SK-N-SH (cell line): ENCODE data around the gene FAM131C. TPM values are rescaled to one million over a fixed set of nuclear protein-coding genes. Genes with fewer than 3 reads are reported as not detected.

Experiments used
- CTCF ChIA-PET: fragments of 300-600, 350-600 bp; formaldehyde crosslinking; extraction: SDS; loops from one replicate; lab custom pipeline; 2021; lab: Yijun Ruan, JAX
- POLR2A ChIA-PET: fragments of 350-600 bp; sonication (Branson Sonifier 250); formaldehyde crosslinking; extraction: SDS; loops from one replicate; lab custom pipeline; 2020; ENCODE audit warnings: antibody characterized with exemption, inconsistent platforms; lab: Yijun Ruan, JAX
- DNase-seq: peaks from one replicate; pipeline ENCODE4 v3.0.0; 2012
- H2AFZ ChIP-seq: fragments of 200-600 bp; sonication (generic); 2 replicates; pipeline ENCODE4 v1.8.1; 2016; ENCODE audit warnings: antibody characterized with exemption, mild to moderate bottlenecking, low read depth
- H3F3A ChIP-seq: fragments of 200-600 bp; sonication (generic); replicated peaks from 2 replicates; pipeline ENCODE3; 2016; ENCODE audit warnings: antibody characterized with exemption, mild to moderate bottlenecking; ENCODE audit not compliant: insufficient read depth
- H3K27ac ChIP-seq, 2 experiments: fragments of 200-500 bp in 1 of 2; fragments of 200-600 bp in 1 of 2; sonication (Bioruptor generic) in 1 of 2; sonication (generic), shearing (Covaris generic) in 1 of 2; 2 replicates each; pipeline versions ENCODE4 v1.5.1 to v1.6.1; 2014 to 2016; ENCODE audit warnings: low read depth in 2 of 2, inconsistent platforms in 1 of 2, low read length in 1 of 2, mild to moderate bottlenecking in 1 of 2, mixed read lengths in 1 of 2
- H3K27me3 ChIP-seq: fragments of 200-600 bp; sonication (generic), shearing (Covaris generic); 2 replicates; pipeline ENCODE4 v1.6.1; 2016; ENCODE audit warnings: mixed run types; ENCODE audit not compliant: insufficient read depth
- H3K36me3 ChIP-seq, 2 experiments: fragments of 200-500 bp in 1 of 2; fragments of 200-600 bp in 1 of 2; sonication (Bioruptor generic) in 1 of 2; sonication (generic) in 1 of 2; replicated peaks in 1 of 2; 2 replicates each; pipeline versions ENCODE3 to v1.5.1; 2014 to 2016; ENCODE audit warnings: low read length in 1 of 2, mild to moderate bottlenecking in 1 of 2; ENCODE audit not compliant: insufficient read depth in 2 of 2, control insufficient read depth in 1 of 2
- H3K4me1 ChIP-seq, 2 experiments: fragments of 200-500 bp in 1 of 2; fragments of 200-600 bp in 1 of 2; sonication (Bioruptor generic) in 1 of 2; sonication (generic), shearing (Covaris generic) in 1 of 2; 2 replicates each; pipeline versions ENCODE4 v1.5.1 to v1.6.1; 2014 to 2016; ENCODE audit warnings: low read depth in 1 of 2, low read length in 1 of 2, mixed run types in 1 of 2; ENCODE audit not compliant: insufficient read depth in 2 of 2, control insufficient read depth in 1 of 2
- H3K4me2 ChIP-seq: fragments of 200-600 bp; sonication (generic), shearing (Covaris generic); 2 replicates; pipeline ENCODE4 v1.6.1; 2017; ENCODE audit warnings: mixed run types
- H3K4me3 ChIP-seq, 2 experiments: fragments of 200-500 bp in 1 of 2; fragments of 200-600 bp in 1 of 2; sonication (Bioruptor generic) in 1 of 2; sonication (generic), shearing (Covaris generic) in 1 of 2; 2 replicates each; pipeline versions ENCODE4 v1.5.1 to v1.8.1; 2014 to 2016; ENCODE audit warnings: low read depth in 2 of 2, inconsistent platforms in 1 of 2, low read length in 1 of 2, mild to moderate bottlenecking in 1 of 2, mixed read lengths in 1 of 2, moderate library complexity in 1 of 2
- H3K79me2 ChIP-seq: fragments of 200-600 bp; sonication (generic); 2 replicates; pipeline ENCODE4 v1.8.1; 2017; ENCODE audit warnings: mild to moderate bottlenecking; ENCODE audit not compliant: insufficient read depth
- H3K9ac ChIP-seq: fragments of 200-600 bp; sonication (generic); 2 replicates; pipeline ENCODE4 v1.6.1; 2017; ENCODE audit warnings: mixed run types
- H3K9me2 ChIP-seq: fragments of 200-600 bp; sonication (generic); 2 replicates; pipeline ENCODE4 v1.6.1; 2017; ENCODE audit warnings: mixed run types
- H3K9me3 ChIP-seq: fragments of 200-600 bp; sonication (generic); 2 replicates; pipeline ENCODE4 v1.6.1; 2017; ENCODE audit warnings: mixed run types, mild to moderate bottlenecking, moderate library complexity
- H4K20me1 ChIP-seq: fragments of 200-600 bp; sonication (generic); 2 replicates; pipeline ENCODE4 v1.6.1; 2017; ENCODE audit warnings: mild to moderate bottlenecking, mixed run types; ENCODE audit not compliant: insufficient read depth
- ELF1 ChIP-seq: IDR thresholded peaks from 2 replicates; pipeline ENCODE4 v1.4.0; 2012
- FOSL2 ChIP-seq: IDR thresholded peaks from 2 replicates; pipeline ENCODE4 v1.4.0; 2012; ENCODE audit warnings: low read depth, mild to moderate bottlenecking, moderate library complexity, borderline replicate concordance
- FOXJ3 ChIP-seq: sonication (generic); formaldehyde crosslinking; IDR thresholded peaks from 2 replicates; pipeline ENCODE4 v1.5.1; 2020; ENCODE audit warnings: mild to moderate bottlenecking, missing genetic modification reagents
- FOXM1 ChIP-seq: IDR thresholded peaks from 2 replicates; pipeline ENCODE4 v1.4.0; 2012; ENCODE audit warnings: low read depth, mild to moderate bottlenecking
- GABPA ChIP-seq: IDR thresholded peaks from 2 replicates; pipeline ENCODE4 v1.4.0; 2012; ENCODE audit warnings: low read depth, mild to moderate bottlenecking
- IRF3 ChIP-seq: fragments of 150-350 bp; IDR thresholded peaks from 2 replicates; pipeline ENCODE4 v1.6.1; 2016; ENCODE audit warnings: mild to moderate bottlenecking, low read depth, low read length
- JUND ChIP-seq: IDR thresholded peaks from 2 replicates; pipeline ENCODE4 v1.4.0; 2012
- MEF2A ChIP-seq: IDR thresholded peaks from 2 replicates; pipeline ENCODE4 v1.4.0; 2012; ENCODE audit warnings: low read depth, borderline replicate concordance
- NFIC ChIP-seq: IDR thresholded peaks from 2 replicates; pipeline ENCODE4 v1.4.0; 2012; ENCODE audit warnings: borderline replicate concordance
- RCOR1 ChIP-seq: fragments of 150-350 bp; IDR thresholded peaks from 2 replicates; pipeline ENCODE4 v1.6.1; 2017; ENCODE audit warnings: antibody characterized with exemption, low read length
- RXRA ChIP-seq: IDR thresholded peaks from 2 replicates; pipeline ENCODE4 v1.4.0; 2012; ENCODE audit warnings: low read depth, mild to moderate bottlenecking, borderline replicate concordance
- TCF12 ChIP-seq: IDR thresholded peaks from 2 replicates; pipeline ENCODE4 v1.4.0; 2012
- TEAD4 ChIP-seq: IDR thresholded peaks from 2 replicates; pipeline ENCODE4 v1.4.0; 2012; ENCODE audit warnings: mild to moderate bottlenecking, borderline replicate concordance; ENCODE audit not compliant: insufficient read depth
- YY1 ChIP-seq: IDR thresholded peaks from 2 replicates; pipeline ENCODE4 v1.4.0; 2012; ENCODE audit warnings: low read depth, mild to moderate bottlenecking
- WGBS: methylation state at CpG from one replicate; pipeline ENCODE4 v1.1.6; 2017; ENCODE audit warnings: low lambda C conversion rate; 5-methylcytosine and 5-hydroxymethylcytosine counted together
- polyA plus RNA-seq, 3 experiments: library from polyadenylated mRNA; depleted of rRNA; stranded (reverse); fragments of >200 nt; gene quantifications; 2 replicates each; pipeline ENCODE4 v1.2.3, GENCODE V29; 2012

The FAM131C gene
- polyA plus RNA-seq, 1 of the 3 experiments (the other 2 are of a cell fraction), result 1.6 TPM

- no peak overlapping the region; a peak in 1 of 4 replicates for H3K27ac ChIP-seq
- H3K4me1 ChIP-seq, result peaks cover 10 to 57% of the 10 kb centered on the region in 2 experiments; a peak in 2 of 4 replicates
- H2AFZ ChIP-seq, result no peak overlapping the region
- no peaks in the 10 kb centered on the region for H3K79me2 ChIP-seq
- H3K4me3 ChIP-seq, result no peak overlapping the region
- no peak overlapping the region for H3K4me2 ChIP-seq
- H3K9me2 ChIP-seq, result no peaks in the 10 kb centered on the region
- TF ChIP-seq IRF3 (no peak), NFIC (no peak), YY1 (no peak), FOSL2 (no peak), FOXM1 (no peak), JUND (no peak)
- WGBS, result 98% methylated on average over 10 of the region's 10 CpGs
- no peaks in the 10 kb centered on the region for H3K9me3 ChIP-seq
- ChIA-PET POLR2A (no interaction called here), CTCF (interaction anchor here (2.0 kb wide), 1 partner anchor 15 kb away, joined by 9 read pairs; no protein-coding TSS in a partner anchor)
- H4K20me1 ChIP-seq, result no peaks in the 10 kb centered on the region
- no peaks in the 10 kb centered on the region for H3F3A ChIP-seq
- no peaks in the 10 kb centered on the region for H3K36me3 ChIP-seq
- H3K27me3 ChIP-seq, result no peaks in the 10 kb centered on the region
- no peak for DNase-seq
- no peak overlapping the region for H3K9ac ChIP-seq
Measured at GRCh38 chr1:16017076-16017460, 56.4 kb downstream of the FAM131C start.

GRCh38 chr1:16015960-16016901 is 57.2 kb downstream of the FAM131C start:
- POLR2A ChIA-PET, result no interaction called here
- H3F3A ChIP-seq, result no peaks in the 10 kb centered on the region
- no peak overlapping the region for H3K4me2 ChIP-seq
- no peak overlapping the region for H3K4me3 ChIP-seq
- H3K9me3 ChIP-seq, result no peaks in the 10 kb centered on the region
- no peak for DNase-seq
- CTCF ChIA-PET, result interaction anchor here (2.0 to 4.8 kb wide), 2 partner anchors 16 to 40 kb away, joined by 14 to 27 read pairs; no protein-coding TSS in a partner anchor
- no peaks in the 10 kb centered on the region for H4K20me1 ChIP-seq
- no peak overlapping the region for H2AFZ ChIP-seq
- no peaks in the 10 kb centered on the region for H3K79me2 ChIP-seq
- TF ChIP-seq MEF2A (no peak), TEAD4 (no peak)
- no peaks in the 10 kb centered on the region for H3K36me3 ChIP-seq
- H3K9me2 ChIP-seq, result no peaks in the 10 kb centered on the region
- H3K4me1 ChIP-seq, result peaks cover 10 to 57% of the 10 kb centered on the region in 2 experiments; a peak in 2 of 4 replicates
- H3K9ac ChIP-seq, result no peak overlapping the region
- H3K27me3 ChIP-seq, result no peaks in the 10 kb centered on the region
- WGBS, result 85% methylated on average over 8 of the region's 23 CpGs
- H3K27ac ChIP-seq, result no peak overlapping the region

GRCh38 chr1:16015491-16015890 is 58.0 kb downstream of the FAM131C start:
- H3F3A ChIP-seq, result no peaks in the 10 kb centered on the region
- H3K27ac ChIP-seq, result no peak overlapping the region
- CTCF ChIA-PET, result interaction anchor here (1.9 to 4.8 kb wide), 3 partner anchors 17 to 41 kb away, joined by 8 to 27 read pairs (median 14); no protein-coding TSS in a partner anchor
- H4K20me1 ChIP-seq, result no peaks in the 10 kb centered on the region
- H2AFZ ChIP-seq, result no peak overlapping the region
- no peaks in the 10 kb centered on the region for H3K27me3 ChIP-seq
- H3K9ac ChIP-seq, result no peak overlapping the region
- H3K4me3 ChIP-seq, result no peak overlapping the region
- no peaks in the 10 kb centered on the region for H3K9me3 ChIP-seq
- DNase-seq, result no peak
- no peak overlapping the region for H3K4me2 ChIP-seq
- no peaks in the 10 kb centered on the region for H3K79me2 ChIP-seq
- TF ChIP-seq RCOR1 (no peak), GABPA (no peak), YY1 (no peak), ELF1 (no peak), RXRA (no peak), FOXJ3 (CRISPR knock-in tag) (no peak), TCF12 (no peak)
- peaks cover 10 to 56% of the 10 kb centered on the region in 2 experiments; a peak in 2 of 4 replicates for H3K4me1 ChIP-seq
- POLR2A ChIA-PET, result no interaction called here
- no peaks in the 10 kb centered on the region for H3K9me2 ChIP-seq
- no peaks in the 10 kb centered on the region for H3K36me3 ChIP-seq
- 91% methylated on average over 8 of the region's 25 CpGs for WGBS
